Measurements from ENCODE around the gene BMPR1A.

The BMPR1A gene

DNA sequence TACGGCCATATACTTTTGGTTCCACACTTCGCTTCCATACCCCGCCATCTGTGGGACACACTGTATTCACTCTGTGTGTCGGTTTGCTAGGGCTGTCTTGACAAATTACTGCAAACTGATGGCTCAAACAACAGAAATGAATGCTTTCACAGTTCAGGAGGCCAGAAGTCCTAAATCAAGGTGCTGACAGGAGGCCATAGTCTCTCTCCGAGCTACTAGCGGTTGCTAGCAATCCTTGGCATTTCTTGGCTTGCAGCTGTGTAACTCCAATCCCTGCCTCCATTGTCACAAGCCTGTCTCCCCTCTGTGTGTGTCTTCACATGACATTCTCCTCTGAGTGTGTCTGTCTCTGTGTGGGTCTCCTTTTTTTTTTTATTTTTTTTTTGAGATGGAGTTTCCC lies 28.9 kb upstream of the BMPR1A start:
- Histone ChIP-seq H3K4me1 (ENCODE audit: insufficient read depth, poor library complexity, severe bottlenecking) (no peaks in the 10 kb centered on the region), H3K27ac (ENCODE audit: poor library complexity, severe bottlenecking) (no peak overlapping the region), H3K4me3 (ENCODE audit: severe bottlenecking) (no peak overlapping the region), H3K9me3 (ENCODE audit: severe bottlenecking) (no peaks in the 10 kb centered on the region), H3K36me3 (ENCODE audit: low read depth) (no peaks in the 10 kb centered on the region), H3K27me3 (ENCODE audit: insufficient read depth, poor library complexity, severe bottlenecking) (no peaks in the 10 kb centered on the region)
- no peak for ATAC-seq (ENCODE audit: low read depth)
- DNase-seq (ENCODE audit: low spot score): no peak
- TF ChIP-seq, protein P1, sequence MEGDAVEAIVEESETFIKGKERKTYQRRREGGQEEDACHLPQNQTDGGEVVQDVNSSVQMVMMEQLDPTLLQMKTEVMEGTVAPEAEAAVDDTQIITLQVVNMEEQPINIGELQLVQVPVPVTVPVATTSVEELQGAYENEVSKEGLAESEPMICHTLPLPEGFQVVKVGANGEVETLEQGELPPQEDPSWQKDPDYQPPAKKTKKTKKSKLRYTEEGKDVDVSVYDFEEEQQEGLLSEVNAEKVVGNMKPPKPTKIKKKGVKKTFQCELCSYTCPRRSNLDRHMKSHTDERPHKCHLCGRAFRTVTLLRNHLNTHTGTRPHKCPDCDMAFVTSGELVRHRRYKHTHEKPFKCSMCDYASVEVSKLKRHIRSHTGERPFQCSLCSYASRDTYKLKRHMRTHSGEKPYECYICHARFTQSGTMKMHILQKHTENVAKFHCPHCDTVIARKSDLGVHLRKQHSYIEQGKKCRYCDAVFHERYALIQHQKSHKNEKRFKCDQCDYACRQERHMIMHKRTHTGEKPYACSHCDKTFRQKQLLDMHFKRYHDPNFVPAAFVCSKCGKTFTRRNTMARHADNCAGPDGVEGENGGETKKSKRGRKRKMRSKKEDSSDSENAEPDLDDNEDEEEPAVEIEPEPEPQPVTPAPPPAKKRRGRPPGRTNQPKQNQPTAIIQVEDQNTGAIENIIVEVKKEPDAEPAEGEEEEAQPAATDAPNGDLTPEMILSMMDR (IDR thresholded peaks at IDR 0.05; ENCODE audit: poor library complexity, severe bottlenecking): no peak

DNA sequence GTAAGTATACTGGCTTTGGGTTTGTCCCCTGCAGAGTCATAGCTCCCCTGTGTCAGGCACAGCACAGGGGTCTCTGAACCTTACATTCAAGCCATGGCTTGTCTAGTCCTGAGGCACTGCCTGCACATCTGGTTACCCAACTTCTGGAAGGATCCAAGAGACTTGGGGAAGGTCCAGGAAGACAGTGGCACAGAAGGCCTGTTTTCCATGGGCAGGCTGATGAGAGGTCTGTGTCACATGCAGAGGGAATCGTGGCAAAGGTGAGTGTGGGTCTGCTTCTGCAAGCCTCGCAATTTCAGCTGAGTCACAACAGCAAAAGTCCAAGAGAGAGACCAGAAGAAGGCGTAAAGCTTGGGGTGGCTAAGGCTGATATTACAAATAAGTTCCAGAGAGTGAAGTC lies 28.4 kb upstream of the BMPR1A start:
- no peaks in the 10 kb centered on the region for H3K9me3 ChIP-seq (ENCODE audit: severe bottlenecking)
- H3K4me3 ChIP-seq (ENCODE audit: severe bottlenecking): no peak overlapping the region
- DNase-seq (ENCODE audit: low spot score) (no peak), ATAC-seq (ENCODE audit: low read depth) (no peak)
- H3K4me1 ChIP-seq (ENCODE audit: insufficient read depth, poor library complexity, severe bottlenecking): no peaks in the 10 kb centered on the region
- no peaks in the 10 kb centered on the region for H3K27me3 ChIP-seq (ENCODE audit: insufficient read depth, poor library complexity, severe bottlenecking)
- TF ChIP-seq, protein P1 (IDR thresholded peaks at IDR 0.05; ENCODE audit: poor library complexity, severe bottlenecking): no peak
- no peak overlapping the region for H3K27ac ChIP-seq (ENCODE audit: poor library complexity, severe bottlenecking)
- H3K36me3 ChIP-seq (ENCODE audit: low read depth): no peaks in the 10 kb centered on the region

DNA sequence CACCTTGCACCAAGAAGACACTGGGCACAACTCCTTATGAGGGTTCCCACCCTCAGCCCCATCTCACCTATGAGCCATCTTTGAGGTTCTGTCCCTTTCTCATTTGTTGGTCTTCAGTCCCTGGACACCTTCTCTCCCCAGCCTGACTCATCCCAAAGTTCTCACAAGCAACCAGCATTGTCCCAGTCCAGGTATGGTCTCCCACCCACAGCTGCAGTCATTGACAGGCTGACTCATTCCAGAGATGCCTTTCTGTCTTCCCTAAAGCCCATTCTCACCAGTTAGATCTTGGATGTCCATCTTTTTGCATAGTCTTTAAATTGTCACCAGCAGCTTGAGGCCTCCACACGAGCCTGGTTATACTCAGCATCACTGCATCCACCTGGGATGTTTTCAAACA lies 26.7 kb upstream of the BMPR1A start:
- ATAC-seq (ENCODE audit: low read depth): no peak
- Histone ChIP-seq H3K9me3 (ENCODE audit: severe bottlenecking) (no peaks in the 10 kb centered on the region), H3K27ac (ENCODE audit: poor library complexity, severe bottlenecking) (no peak overlapping the region), H3K36me3 (ENCODE audit: low read depth) (no peaks in the 10 kb centered on the region), H3K4me3 (ENCODE audit: severe bottlenecking) (no peak overlapping the region), H3K4me1 (ENCODE audit: insufficient read depth, poor library complexity, severe bottlenecking) (no peaks in the 10 kb centered on the region), H3K27me3 (ENCODE audit: insufficient read depth, poor library complexity, severe bottlenecking) (no peaks in the 10 kb centered on the region)
- TF ChIP-seq, protein P1 (IDR thresholded peaks at IDR 0.05; ENCODE audit: poor library complexity, severe bottlenecking): no peak
- no peak for DNase-seq (ENCODE audit: low spot score)

DNA sequence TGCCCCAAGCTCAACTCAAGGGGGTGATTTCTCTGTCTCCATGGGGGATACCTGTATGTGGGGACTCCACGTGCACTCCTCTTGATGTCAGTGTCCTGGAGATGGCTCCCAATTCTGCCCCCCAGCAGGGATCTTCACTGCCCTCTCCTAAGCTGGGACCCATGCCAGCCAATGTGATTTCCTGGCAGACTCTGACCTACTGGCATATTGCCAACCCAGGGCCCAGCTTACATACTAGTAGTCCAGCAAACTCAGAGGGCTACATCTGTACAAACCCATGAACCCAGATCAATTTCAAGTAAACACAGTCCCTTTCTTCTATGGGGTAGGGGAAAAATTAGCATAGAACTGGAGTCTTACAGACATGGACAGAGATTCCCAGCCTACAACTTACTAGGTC lies 26.2 kb upstream of the BMPR1A start:
- no peaks in the 10 kb centered on the region for H3K36me3 ChIP-seq (ENCODE audit: low read depth)
- no peaks in the 10 kb centered on the region for H3K9me3 ChIP-seq (ENCODE audit: severe bottlenecking)
- TF ChIP-seq, protein P1 (IDR thresholded peaks at IDR 0.05; ENCODE audit: poor library complexity, severe bottlenecking): no peak
- DNase-seq (ENCODE audit: low spot score) (no peak), ATAC-seq (ENCODE audit: low read depth) (no peak)
- H3K27ac ChIP-seq (ENCODE audit: poor library complexity, severe bottlenecking): no peak overlapping the region
- no peaks in the 10 kb centered on the region for H3K4me1 ChIP-seq (ENCODE audit: insufficient read depth, poor library complexity, severe bottlenecking)
- H3K4me3 ChIP-seq (ENCODE audit: severe bottlenecking): no peak overlapping the region
- no peaks in the 10 kb centered on the region for H3K27me3 ChIP-seq (ENCODE audit: insufficient read depth, poor library complexity, severe bottlenecking)

DNA sequence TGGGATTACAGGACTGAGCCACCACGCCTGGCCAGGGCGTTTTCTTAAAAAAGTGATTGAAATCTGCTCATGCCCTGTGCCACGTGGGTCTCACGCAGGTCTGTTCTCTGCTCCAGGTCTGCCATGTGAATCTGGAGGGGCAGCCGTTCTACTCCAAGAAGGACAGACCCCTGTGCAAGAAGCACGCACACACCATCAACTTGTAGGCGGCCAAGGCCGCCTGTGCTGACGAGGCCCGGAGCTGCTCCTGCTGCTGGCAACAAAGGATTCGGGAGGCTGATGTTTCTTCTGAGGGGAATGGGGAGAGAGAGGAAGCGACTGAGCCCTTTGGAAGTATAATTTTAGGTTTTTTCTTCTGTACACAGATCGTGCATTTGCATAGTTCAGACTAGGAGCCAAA lies 23.6 kb upstream of the BMPR1A start:
- H3K4me1 ChIP-seq (ENCODE audit: insufficient read depth, poor library complexity, severe bottlenecking): no peaks in the 10 kb centered on the region
- H3K27ac ChIP-seq (ENCODE audit: poor library complexity, severe bottlenecking): no peak overlapping the region
- ATAC-seq (ENCODE audit: low read depth) (no peak), DNase-seq (ENCODE audit: low spot score) (no peak)
- no peak overlapping the region for H3K4me3 ChIP-seq (ENCODE audit: severe bottlenecking)
- H3K27me3 ChIP-seq (ENCODE audit: insufficient read depth, poor library complexity, severe bottlenecking): no peaks in the 10 kb centered on the region
- H3K9me3 ChIP-seq (ENCODE audit: severe bottlenecking): no peaks in the 10 kb centered on the region
- H3K36me3 ChIP-seq (ENCODE audit: low read depth): no peaks in the 10 kb centered on the region
- TF ChIP-seq, protein P1 (IDR thresholded peaks at IDR 0.05; ENCODE audit: poor library complexity, severe bottlenecking): no peak

Measured in RWPE2 (cell line).